Bronchial epithelial cell (primary cell): ENCODE measurements around the gene CKS2. TPM values are rescaled to one million over a fixed set of nuclear protein-coding genes. Genes with fewer than 3 reads are reported as not detected.

Experiments
- DNase-seq: peaks from one replicate; pipeline ENCODE4 v3.0.0-alpha.2; 2010; ENCODE audit warnings: low read depth
- FAIRE-seq: peaks from 2 replicates; lab custom pipeline; 2011; peaks lifted over from hg19 to GRCh38; lab: Jason Lieb, UNC
- H3K27me3 ChIP-seq: 2 replicates; pipeline ENCODE4 v1.5.1; 2011; ENCODE audit warnings: low read length; ENCODE audit not compliant: control insufficient read depth, insufficient read depth
- H3K36me3 ChIP-seq: 2 replicates; pipeline ENCODE4 v1.5.1; 2011; ENCODE audit warnings: low read length; ENCODE audit not compliant: control insufficient read depth, insufficient read depth
- H3K4me3 ChIP-seq: 2 replicates; pipeline ENCODE4 v1.5.1; 2011; ENCODE audit warnings: mild to moderate bottlenecking, low read depth, low read length, control low read depth
- total RNA-seq: library from RNA; depleted of rRNA; stranded (reverse); fragments of >200 nt; gene quantifications from 2 replicates; pipeline ENCODE4 v1.2.1, GENCODE V29; 2014
- TF ChIP-seq, protein P1 (sequence below): IDR thresholded peaks from 2 replicates; pipeline ENCODE4 v1.5.1; 2011; ENCODE audit warnings: mild to moderate bottlenecking, moderate library complexity, low read length, control low read depth, inconsistent platforms; ENCODE audit not compliant: insufficient read depth, severe bottlenecking

Gene CKS2
- total RNA-seq, 1 donor from 2014 or later = 16.3 TPM

DNA sequence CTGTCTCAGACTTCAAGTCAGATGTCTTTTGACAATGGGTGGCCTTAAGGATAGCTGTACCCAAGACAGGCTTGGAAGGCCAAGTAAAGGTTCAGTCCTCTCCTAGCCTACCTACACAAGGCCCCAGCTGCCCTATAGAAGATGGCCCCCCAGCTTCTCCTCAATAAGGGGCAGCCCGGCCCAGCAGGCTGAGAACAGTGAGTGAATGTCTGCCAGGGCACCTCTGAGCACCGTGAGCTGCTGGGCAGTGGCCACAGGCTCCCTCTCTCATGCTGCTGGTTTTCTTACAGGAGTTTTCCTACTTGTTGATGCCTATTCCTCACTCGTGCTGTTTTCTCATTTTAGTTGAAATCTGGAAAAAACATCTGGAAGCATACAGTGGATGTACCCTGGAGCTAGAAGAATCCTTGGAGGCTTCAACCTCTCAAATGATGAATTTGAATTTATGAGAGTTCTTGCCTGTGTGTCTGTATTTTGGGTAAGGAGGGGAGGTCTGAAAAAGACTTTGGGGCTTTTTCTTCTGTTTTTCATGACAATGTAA, 47.5 kb downstream of the CKS2 start:
- DNase-seq (no peak), FAIRE-seq (no peak)
- Histone ChIP-seq H3K36me3 (peaks cover 31% of the 10 kb centered on the region), H3K4me3 (no peak overlapping the region), H3K27me3 (no peaks in the 10 kb centered on the region)
- TF ChIP-seq, protein P1, sequence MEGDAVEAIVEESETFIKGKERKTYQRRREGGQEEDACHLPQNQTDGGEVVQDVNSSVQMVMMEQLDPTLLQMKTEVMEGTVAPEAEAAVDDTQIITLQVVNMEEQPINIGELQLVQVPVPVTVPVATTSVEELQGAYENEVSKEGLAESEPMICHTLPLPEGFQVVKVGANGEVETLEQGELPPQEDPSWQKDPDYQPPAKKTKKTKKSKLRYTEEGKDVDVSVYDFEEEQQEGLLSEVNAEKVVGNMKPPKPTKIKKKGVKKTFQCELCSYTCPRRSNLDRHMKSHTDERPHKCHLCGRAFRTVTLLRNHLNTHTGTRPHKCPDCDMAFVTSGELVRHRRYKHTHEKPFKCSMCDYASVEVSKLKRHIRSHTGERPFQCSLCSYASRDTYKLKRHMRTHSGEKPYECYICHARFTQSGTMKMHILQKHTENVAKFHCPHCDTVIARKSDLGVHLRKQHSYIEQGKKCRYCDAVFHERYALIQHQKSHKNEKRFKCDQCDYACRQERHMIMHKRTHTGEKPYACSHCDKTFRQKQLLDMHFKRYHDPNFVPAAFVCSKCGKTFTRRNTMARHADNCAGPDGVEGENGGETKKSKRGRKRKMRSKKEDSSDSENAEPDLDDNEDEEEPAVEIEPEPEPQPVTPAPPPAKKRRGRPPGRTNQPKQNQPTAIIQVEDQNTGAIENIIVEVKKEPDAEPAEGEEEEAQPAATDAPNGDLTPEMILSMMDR = no peak

DNA sequence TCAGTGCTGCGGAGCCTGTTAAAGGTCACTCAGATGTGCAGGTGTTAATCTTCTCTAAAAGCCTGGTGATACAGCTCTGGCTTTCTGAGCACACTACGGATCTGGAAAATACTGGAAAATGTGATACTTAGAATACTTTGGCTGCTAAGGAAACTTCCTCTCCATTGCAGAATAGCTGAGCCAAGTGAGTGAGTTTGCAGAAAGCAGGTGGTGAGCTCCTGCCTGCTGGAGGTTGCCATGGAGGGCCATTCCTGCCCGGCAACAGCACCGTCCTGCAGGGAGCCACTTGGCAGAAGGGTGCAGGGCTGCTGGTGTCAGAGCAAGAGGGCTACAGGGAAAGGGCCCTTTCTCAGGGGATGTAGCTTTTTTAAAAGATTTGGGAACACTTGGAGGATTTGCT, 48.0 kb downstream of the CKS2 start:
- peaks cover 31% of the 10 kb centered on the region for H3K36me3 ChIP-seq
- FAIRE-seq (no peak), DNase-seq (no peak)

GRCh38 chr9:89359751-89360261, 48.8 kb downstream of the CKS2 start:
- Histone ChIP-seq H3K36me3 (peaks cover 24% of the 10 kb centered on the region), H3K4me3 (no peak overlapping the region), H3K27me3 (no peaks in the 10 kb centered on the region)
- DNase-seq (no peak), FAIRE-seq (no peak)
- TF ChIP-seq, protein P1 = no peak

More for the DNA sequence above, 48.0 kb downstream of the CKS2 start:
- TF ChIP-seq, protein P1 = no peak
- H3K27me3 ChIP-seq = no peaks in the 10 kb centered on the region
- no peak overlapping the region for H3K4me3 ChIP-seq

DNA sequence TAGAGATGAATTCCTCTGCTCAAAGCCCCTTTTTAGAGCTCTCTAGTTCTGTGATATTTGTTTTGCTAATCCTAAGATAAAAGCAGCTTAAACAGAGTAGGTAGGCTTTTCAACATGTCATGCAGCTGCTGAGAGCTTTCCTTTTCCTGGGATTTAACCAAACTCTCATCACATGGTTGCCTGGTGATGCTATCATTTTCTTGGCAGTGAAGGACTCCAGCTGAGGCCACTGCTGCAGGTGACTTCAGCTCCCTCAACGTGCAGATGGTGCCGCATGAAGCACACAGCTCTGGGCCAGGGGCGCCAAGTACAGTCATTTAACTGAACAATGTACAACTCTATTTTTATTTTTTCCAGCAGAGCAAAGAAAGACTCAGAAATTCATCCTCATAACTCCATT, 49.5 kb downstream of the CKS2 start:
- Histone ChIP-seq H3K27me3 (no peaks in the 10 kb centered on the region), H3K4me3 (no peak overlapping the region), H3K36me3 (peaks cover 22% of the 10 kb centered on the region)
- DNase-seq (no peak), FAIRE-seq (no peak)
- TF ChIP-seq, protein P1 = no peak

GRCh38 chr9:89361031-89361430, 50.0 kb downstream of the CKS2 start:
- TF ChIP-seq, protein P1 = no peak
- Histone ChIP-seq H3K27me3 (no peaks in the 10 kb centered on the region), H3K36me3 (peaks cover 21% of the 10 kb centered on the region), H3K4me3 (no peak overlapping the region)
- peak; percentile 36 for FAIRE-seq
- no peak for DNase-seq
